ENCODE measurements around the gene PSMB7. TPM values are rescaled to one million over a fixed set of nuclear protein-coding genes. Genes with fewer than 3 reads are reported as not detected.

The PSMB7 gene
- total RNA-seq, 1 experiment from 2014 or later, result 380 TPM

DNA sequence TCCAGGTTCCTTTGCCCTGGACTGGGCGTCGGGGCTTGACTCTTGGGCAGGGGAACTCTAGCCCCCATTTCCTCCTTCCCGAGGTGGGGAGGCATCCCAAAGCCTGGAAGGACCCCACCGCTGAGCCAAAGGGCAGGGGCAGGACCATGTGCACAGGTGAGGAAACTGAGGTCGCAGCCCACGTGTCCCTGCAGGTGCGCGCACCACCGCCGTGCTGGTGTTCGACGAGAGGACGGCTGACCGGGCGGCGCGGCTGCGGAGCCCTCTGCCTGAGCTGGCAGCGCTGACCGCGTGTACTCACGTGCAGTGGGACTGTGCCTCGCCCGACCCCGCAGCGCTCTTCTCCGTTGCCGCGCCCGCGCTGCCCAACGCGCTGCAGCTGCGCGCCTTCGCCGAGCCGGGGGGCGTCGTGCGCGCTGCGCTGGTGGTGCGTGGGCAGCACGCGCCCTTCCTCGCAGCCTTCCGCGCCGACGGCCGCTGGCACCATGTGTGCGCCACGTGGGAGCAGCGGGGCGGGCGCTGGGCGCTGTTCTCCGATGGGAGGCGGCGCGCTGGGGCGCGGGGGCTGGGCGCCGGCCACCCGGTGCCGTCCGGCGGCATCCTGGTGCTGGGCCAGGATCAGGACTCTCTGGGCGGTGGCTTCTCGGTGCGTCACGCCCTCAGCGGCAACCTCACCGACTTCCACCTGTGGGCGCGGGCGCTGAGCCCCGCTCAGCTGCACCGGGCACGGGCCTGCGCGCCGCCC lies 37.8 kb upstream of the PSMB7 start:
- H3K27ac ChIP-seq (ENCODE audit: low read depth, low read length, poor library complexity, severe bottlenecking), result no peak overlapping the region
- H3K4me1 ChIP-seq (ENCODE audit: insufficient read depth, low read length, poor library complexity, severe bottlenecking), result peaks cover 8% of the 10 kb centered on the region
- H3K4me3 ChIP-seq (ENCODE audit: low read depth, low read length, poor library complexity, severe bottlenecking), result no peak overlapping the region
- no peaks in the 10 kb centered on the region for H3K36me3 ChIP-seq (ENCODE audit: insufficient read depth, low read length, poor library complexity, severe bottlenecking)
- intact Hi-C loops (cut with micrococcal nuclease; ENCODE audit: unreplicated experiment), result no loop called here
- BruUV-seq (replicated peaks), result no TSS peak
- ChIA-PET CTCF (no interaction called here), POLR2A (ENCODE audit: low non-redundant PET) (no interaction called here)
- H3K27me3 ChIP-seq (replicated peaks; ENCODE audit: insufficient read depth, low read depth, low read length, poor library complexity), result no peaks in the 10 kb centered on the region
- DNase-seq (ENCODE audit: low spot score), result no peak
- TF ChIP-seq EZH2 (IDR thresholded peaks at IDR 0.05; ENCODE audit: borderline replicate concordance, low read depth, low read length, poor library complexity, severe bottlenecking), result no peak
- TF ChIP-seq, protein P1, sequence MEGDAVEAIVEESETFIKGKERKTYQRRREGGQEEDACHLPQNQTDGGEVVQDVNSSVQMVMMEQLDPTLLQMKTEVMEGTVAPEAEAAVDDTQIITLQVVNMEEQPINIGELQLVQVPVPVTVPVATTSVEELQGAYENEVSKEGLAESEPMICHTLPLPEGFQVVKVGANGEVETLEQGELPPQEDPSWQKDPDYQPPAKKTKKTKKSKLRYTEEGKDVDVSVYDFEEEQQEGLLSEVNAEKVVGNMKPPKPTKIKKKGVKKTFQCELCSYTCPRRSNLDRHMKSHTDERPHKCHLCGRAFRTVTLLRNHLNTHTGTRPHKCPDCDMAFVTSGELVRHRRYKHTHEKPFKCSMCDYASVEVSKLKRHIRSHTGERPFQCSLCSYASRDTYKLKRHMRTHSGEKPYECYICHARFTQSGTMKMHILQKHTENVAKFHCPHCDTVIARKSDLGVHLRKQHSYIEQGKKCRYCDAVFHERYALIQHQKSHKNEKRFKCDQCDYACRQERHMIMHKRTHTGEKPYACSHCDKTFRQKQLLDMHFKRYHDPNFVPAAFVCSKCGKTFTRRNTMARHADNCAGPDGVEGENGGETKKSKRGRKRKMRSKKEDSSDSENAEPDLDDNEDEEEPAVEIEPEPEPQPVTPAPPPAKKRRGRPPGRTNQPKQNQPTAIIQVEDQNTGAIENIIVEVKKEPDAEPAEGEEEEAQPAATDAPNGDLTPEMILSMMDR (conservative IDR thresholded peaks at IDR 0.05; ENCODE audit: low read depth, low read length), result no peak
- H3K9me3 ChIP-seq (ENCODE audit: low read depth, low read length, poor library complexity, severe bottlenecking), result no peaks in the 10 kb centered on the region

DNA sequence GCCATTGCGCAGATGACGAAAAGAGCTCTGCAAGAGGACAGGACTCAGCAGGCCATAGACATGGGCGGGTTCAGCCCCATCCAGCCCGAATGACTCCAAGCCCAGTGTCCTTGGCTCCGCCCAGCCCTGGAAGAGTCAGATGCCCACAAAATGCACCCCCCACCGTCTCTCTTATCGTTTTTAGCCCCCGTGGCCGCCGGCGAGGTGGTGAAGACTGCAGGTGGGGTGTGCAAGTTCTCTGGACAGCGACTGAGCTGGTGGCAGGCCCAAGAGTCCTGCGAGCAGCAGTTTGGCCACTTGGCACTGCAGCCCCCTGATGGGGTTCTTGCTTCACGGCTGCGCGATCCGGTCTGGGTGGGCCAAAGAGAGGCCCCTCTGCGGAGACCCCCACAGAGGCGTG lies 37.1 kb upstream of the PSMB7 start:
- no peak for DNase-seq (ENCODE audit: low spot score)
- POLR2A ChIA-PET (ENCODE audit: low non-redundant PET), result no interaction called here
- intact Hi-C loops (cut with micrococcal nuclease; ENCODE audit: unreplicated experiment), result no loop called here
- Histone ChIP-seq H3K36me3 (ENCODE audit: insufficient read depth, low read length, poor library complexity, severe bottlenecking) (no peaks in the 10 kb centered on the region), H3K4me1 (ENCODE audit: insufficient read depth, low read length, poor library complexity, severe bottlenecking) (peaks cover 8% of the 10 kb centered on the region), H3K9me3 (ENCODE audit: low read depth, low read length, poor library complexity, severe bottlenecking) (no peaks in the 10 kb centered on the region), H3K27me3 (replicated peaks; ENCODE audit: insufficient read depth, low read depth, low read length, poor library complexity) (no peaks in the 10 kb centered on the region), H3K27ac (ENCODE audit: low read depth, low read length, poor library complexity, severe bottlenecking) (no peak overlapping the region), H3K4me3 (ENCODE audit: low read depth, low read length, poor library complexity, severe bottlenecking) (no peak overlapping the region)
- BruUV-seq (replicated peaks), result no TSS peak
- CTCF ChIA-PET, result no interaction called here
- TF ChIP-seq EZH2 (IDR thresholded peaks at IDR 0.05; ENCODE audit: borderline replicate concordance, low read depth, low read length, poor library complexity, severe bottlenecking), result no peak
- TF ChIP-seq, protein P1 (conservative IDR thresholded peaks at IDR 0.05; ENCODE audit: low read depth, low read length), result no peak

- intact Hi-C loops (cut with micrococcal nuclease; ENCODE audit: unreplicated experiment), result no loop called here
- H3K9me3 ChIP-seq (ENCODE audit: low read depth, low read length, poor library complexity, severe bottlenecking), result no peaks in the 10 kb centered on the region
- no peak for TF ChIP-seq EZH2 (IDR thresholded peaks at IDR 0.05; ENCODE audit: borderline replicate concordance, low read depth, low read length, poor library complexity, severe bottlenecking)
- TF ChIP-seq, protein P1 (conservative IDR thresholded peaks at IDR 0.05; ENCODE audit: low read depth, low read length), result no peak
- ChIA-PET POLR2A (ENCODE audit: low non-redundant PET) (no interaction called here), CTCF (no interaction called here)
- no peak for DNase-seq (ENCODE audit: low spot score)
- H3K27ac ChIP-seq (ENCODE audit: low read depth, low read length, poor library complexity, severe bottlenecking), result no peak overlapping the region
- no peaks in the 10 kb centered on the region for H3K27me3 ChIP-seq (replicated peaks; ENCODE audit: insufficient read depth, low read depth, low read length, poor library complexity)
- peaks cover 8% of the 10 kb centered on the region for H3K4me1 ChIP-seq (ENCODE audit: insufficient read depth, low read length, poor library complexity, severe bottlenecking)
- H3K4me3 ChIP-seq (ENCODE audit: low read depth, low read length, poor library complexity, severe bottlenecking), result peak overlapping the region; percentile 38
- no peaks in the 10 kb centered on the region for H3K36me3 ChIP-seq (ENCODE audit: insufficient read depth, low read length, poor library complexity, severe bottlenecking)
- no TSS peak for BruUV-seq (replicated peaks)
These were observed 35.9 kb upstream of the PSMB7 start for GRCh38 chr9:124450931-124451661.
